OCI-LY7 (cell line): ENCODE measurements around the gene APBB2.

Experiments used
- EZH2phosphoT487 ChIP-seq: fragments of 200-600 bp; sonication (generic); IDR thresholded peaks from 2 replicates; pipeline ENCODE4 v1.6.1; 2018; ENCODE audit warnings: low read depth, borderline replicate concordance, mild to moderate bottlenecking, mixed run types, antibody characterized with exemption, low read length, moderate library complexity, mixed read lengths
- TF ChIP-seq, protein P1 (sequence below): fragments of 200-600 bp; sonication (generic); conservative IDR thresholded peaks from 2 replicates; pipeline ENCODE4 v1.5.1; 2014; ENCODE audit warnings: mild to moderate bottlenecking, antibody characterized with exemption, low read length, moderate library complexity, mixed read lengths

DNA sequence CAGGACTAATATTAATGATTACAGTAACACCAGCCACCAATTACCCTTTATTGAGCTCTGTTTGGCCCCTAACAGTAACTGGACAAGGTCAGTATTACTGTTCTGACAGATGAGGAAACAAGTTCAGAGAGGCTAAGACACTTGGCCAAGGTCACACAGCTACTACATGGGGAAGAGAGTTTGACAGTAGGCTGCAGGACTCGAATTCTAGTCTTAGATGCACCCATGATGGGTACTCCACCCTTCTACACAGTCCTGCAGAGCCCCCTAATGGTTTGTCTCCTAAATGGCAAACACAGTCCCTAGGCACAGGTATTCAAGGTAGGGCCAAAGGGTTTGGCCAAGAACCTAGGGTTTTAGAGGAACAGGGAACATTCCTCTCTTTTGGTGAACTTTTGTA lies 370.6 kb downstream of the APBB2 start:
- TF ChIP-seq, protein P1, sequence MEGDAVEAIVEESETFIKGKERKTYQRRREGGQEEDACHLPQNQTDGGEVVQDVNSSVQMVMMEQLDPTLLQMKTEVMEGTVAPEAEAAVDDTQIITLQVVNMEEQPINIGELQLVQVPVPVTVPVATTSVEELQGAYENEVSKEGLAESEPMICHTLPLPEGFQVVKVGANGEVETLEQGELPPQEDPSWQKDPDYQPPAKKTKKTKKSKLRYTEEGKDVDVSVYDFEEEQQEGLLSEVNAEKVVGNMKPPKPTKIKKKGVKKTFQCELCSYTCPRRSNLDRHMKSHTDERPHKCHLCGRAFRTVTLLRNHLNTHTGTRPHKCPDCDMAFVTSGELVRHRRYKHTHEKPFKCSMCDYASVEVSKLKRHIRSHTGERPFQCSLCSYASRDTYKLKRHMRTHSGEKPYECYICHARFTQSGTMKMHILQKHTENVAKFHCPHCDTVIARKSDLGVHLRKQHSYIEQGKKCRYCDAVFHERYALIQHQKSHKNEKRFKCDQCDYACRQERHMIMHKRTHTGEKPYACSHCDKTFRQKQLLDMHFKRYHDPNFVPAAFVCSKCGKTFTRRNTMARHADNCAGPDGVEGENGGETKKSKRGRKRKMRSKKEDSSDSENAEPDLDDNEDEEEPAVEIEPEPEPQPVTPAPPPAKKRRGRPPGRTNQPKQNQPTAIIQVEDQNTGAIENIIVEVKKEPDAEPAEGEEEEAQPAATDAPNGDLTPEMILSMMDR: peak; percentile 50
- no peak for TF ChIP-seq EZH2phosphoT487
